Keratinocyte (primary cell): ENCODE results near the gene TENM3.

Experiments
- CTCF ChIP-seq, 3 experiments: IDR thresholded peaks in 1 of 3; conservative IDR thresholded peaks in 1 of 3; optimal IDR thresholded peaks in 1 of 3; 2 replicates in 2 of 3; 3 replicates in 1 of 3; pipeline versions ENCODE3 to v1.5.1; 2011; ENCODE audit warnings: low read length in 3 of 3, mild to moderate bottlenecking in 3 of 3, moderate library complexity in 2 of 3, control low read depth in 1 of 3, inconsistent platforms in 1 of 3; ENCODE audit not compliant: insufficient read depth in 2 of 3; ENCODE audit errors: extremely low read depth in 1 of 3
- EZH2 ChIP-seq: IDR thresholded peaks from one replicate; pipeline ENCODE4 v1.6.1; 2012; ENCODE audit warnings: inconsistent platforms, mild to moderate bottlenecking, low read length, moderate library complexity

GRCh38 chr4:182318256-182318655 is 75.1 kb downstream of the TENM3 start:
- TF ChIP-seq CTCF (optimal IDR thresholded peaks at IDR 0.05 in 1 of 3, IDR thresholded peaks at IDR 0.05 in 1 of 3, conservative IDR thresholded peaks at IDR 0.05 in 1 of 3; ENCODE audit: extremely low read depth in 1 of 3, insufficient read depth in 2 of 3, low read length in 3 of 3) (no peak), EZH2 (no peak)
